Measurements from ENCODE around the gene TSC2.
"Not testable (repeated sequence)": the region's sequence is repeated elsewhere in the genome, so short reads cannot be mapped to it uniquely, and the experiment has no call there.

Gene TSC2

DNA sequence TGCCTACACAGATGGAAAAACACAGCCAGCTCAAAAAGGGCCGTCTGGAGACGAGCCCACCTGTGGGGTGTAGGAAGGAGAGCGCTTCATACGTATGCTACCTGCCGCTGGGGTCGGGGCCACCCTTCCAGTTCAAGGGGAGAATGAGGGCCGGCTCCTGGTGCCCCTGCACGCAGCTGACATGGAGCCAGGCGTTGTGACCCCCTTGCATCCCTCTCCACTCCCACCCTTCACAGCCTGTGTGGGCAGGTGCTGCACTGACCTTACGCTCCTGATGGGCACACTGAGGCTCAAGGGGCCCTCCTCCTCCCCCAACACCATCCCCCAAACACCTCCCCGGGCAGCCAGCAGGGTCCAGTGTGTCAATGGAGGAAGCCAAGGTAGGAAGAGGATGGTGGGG, 77.8 kb downstream of the TSC2 start:
- DNase-seq, result not testable (repeated sequence)

DNA sequence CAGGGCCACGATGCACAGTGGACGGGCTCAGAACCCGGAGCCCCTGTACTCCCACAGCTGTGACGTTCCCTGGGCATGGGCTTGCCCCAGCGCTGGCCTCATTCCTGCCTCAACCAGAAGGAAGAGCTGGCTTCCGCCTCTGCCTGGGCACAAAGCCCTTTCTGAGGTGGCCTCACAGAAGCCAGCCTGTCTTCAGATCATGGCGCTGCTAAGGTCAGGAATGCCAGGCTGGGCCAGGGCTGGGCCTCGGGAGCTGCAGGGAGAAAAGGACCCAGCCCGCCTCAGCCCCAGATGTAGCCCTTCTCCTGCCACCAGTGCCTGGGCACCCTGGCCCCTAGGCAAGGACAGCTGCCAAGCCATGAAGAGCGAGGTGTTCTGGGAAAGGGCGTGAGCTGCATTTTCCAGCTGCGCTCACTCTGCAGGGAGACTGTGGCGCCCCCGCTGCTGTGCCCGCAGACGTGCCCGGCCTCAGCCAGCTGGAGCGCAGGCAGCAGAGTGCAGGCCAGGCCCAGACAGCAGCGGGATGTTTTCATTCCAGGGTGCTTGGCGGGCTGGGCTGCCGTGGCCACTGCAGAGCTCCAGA, 78.5 kb downstream of the TSC2 start:
- not testable (repeated sequence) for DNase-seq

- not testable (repeated sequence) for DNase-seq
Observed at GRCh38 chr16:2126928-2127556, 79.3 kb downstream of the TSC2 start.

DNA sequence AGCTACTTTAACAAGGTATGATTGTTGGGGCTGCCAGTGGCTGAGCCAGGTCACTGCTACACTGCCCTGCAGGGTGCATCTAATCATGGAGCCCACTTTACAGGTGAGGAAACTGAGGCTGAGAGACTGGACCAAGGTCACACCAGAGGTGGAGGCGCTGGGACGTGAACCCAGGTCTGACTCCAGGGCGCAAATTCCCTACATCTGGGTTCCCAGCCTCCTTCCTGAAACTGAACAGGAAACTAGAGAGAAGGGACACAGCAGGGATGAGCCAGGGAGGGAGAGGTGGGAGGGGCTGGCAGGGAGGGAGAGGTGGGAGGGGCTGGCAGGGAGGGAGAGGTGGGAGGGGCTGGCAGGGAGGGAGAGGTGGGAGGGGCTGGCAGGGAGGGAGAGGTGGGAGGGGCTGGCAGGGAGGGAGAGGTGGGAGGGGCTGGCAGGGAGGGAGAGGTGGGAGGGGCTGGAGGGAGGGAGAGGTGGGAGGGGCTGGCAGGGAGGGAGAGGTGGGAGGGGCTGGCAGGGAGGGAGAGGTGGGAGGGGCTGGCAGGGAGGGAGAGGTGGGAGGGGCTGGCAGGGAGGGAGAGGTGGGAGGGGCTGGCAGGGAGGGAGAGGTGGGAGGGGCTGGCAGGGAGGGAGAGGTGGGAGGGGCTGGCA, 80.0 kb downstream of the TSC2 start:
- peak; percentile 72 for DNase-seq

- not testable (repeated sequence) for DNase-seq
Observed at GRCh38 chr16:2129251-2129650, 81.5 kb downstream of the TSC2 start.

DNA sequence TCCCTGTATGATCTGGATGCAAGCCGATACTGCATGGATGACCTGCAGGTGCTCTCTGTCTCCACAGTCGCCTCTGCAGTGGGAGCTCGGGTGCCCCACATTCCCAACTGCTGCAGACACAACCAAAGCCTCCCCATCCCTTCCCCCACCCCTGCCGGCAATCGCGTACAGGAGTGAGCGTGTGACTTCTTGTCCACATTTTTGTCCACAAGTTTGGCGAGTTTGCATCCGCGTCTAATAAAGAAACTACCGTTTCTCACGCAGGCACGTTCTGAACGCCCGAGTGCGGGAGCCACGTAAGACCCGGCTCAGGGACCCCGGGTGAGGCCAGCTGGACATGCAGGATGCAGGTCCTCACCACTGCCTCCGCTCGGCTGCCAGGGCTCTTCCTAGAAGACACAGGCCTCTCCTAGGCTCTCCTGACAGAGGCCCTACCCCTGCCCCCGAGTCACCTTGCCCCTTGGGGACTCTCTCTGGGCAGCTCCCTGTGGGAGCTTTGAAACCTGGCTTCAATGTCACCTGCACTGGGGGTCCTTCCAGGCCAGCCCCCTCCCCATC, 82.2 kb downstream of the TSC2 start:
- DNase-seq, result not testable (repeated sequence)

DNA sequence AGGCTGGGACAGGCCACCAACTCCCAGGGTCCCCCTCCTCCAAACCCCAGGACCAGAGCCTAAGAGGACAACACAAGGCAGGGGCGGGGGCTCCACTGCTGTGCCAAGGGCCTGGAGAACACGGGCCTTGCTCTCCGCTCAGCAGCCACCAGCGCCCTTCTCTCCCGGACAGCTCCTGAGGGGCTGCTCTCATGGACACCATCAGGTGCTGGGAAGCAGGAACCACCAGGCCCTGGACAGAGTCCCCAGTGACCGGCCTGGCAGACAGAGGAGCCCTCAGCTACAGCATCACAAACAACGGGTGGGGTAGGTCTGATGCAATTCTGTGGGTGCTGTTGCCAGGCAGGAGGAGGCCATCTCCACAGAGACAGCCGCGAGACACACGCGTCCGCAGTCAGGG, 86.0 kb downstream of the TSC2 start:
- DNase-seq, result not testable (repeated sequence)

DNA sequence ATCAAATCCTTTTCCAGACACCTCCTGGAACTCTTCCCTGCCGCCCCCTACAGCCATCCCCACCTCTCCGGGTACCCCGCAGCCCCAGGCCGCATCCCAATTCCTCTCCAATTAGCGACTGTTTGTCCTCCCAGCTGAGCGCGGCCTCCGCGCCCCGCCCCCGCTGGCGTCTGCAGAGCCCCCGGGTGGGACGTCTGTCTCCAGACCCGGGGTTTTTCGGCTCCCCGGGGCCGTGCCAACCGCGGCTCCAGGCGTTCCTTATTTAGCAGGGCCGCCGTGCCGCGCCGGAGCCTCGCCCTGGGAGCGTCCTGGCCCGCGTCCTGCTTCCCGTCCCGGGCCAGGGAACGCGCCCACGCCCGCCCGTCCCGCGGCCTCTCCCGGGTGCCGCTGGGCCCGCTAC, 87.3 kb downstream of the TSC2 start:
- DNase-seq, result not testable (repeated sequence)

- DNase-seq, result peak; percentile 89
Observed at GRCh38 chr16:2135770-2136490, 88.1 kb downstream of the TSC2 start, which contains the start of gene PKD1. TSS of gene PKD1 (minus strand) at chr16:2135898. CDS start at chr16:2135689, 209 bp downstream.
